ENCODE data around the gene DYTN.
"Not testable (repeated sequence)": the region's sequence is repeated elsewhere in the genome, so short reads cannot be mapped to it uniquely, and the experiment has no call there.

DYTN gene, protein sequence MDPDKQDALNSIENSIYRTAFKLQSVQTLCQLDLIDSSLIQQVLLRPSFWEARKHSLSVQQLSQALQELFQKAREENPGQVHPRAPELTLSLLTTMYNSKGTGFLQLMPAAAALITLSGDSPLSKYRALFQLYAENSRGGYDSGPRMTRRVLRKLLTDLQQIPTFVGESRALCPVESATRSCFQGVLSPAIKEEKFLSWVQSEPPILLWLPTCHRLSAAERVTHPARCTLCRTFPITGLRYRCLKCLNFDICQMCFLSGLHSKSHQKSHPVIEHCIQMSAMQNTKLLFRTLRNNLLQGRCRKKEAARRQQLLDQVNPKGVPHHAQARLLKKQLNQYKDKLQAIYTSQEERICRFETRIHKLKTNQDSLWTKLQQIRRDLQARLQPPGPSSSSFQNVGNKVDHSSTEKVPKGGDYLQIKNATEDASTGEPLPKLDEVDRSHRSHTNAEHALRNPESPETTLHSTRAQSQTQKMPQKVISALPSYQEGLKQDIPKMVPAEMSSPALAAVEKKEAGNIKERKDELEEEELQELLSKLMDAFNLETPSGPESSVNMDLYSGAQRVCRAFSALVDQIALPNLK

DNA sequence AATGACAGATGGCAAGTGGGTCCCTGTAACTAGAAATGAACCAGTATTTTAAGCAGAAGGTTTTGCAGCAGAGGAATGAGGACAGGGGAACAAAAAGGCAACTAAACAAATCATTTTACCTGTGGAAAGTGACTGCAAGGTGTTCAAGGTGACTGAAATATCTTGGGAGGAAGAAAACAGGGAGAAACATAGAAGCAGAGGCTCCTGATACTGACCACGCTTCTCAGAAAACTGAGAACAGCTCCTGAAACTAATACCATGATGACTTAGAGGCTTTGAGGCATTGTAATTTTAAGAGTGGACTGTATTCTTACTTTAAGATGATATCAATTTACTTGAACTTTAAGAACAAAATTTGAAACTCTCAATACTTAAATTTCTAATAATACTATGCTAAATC, at the start of gene DYTN:
Gene DYTN (minus strand): TSS at position 101 of the 400 bp plus-strand sequence. CDS start 117 bp downstream, outside the sequence.
- no peak for DNase-seq (ENCODE audit: low read depth)

GRCh38 chr2:206766057-206766930, 48.1 kb upstream of the DYTN start:
- DNase-seq (ENCODE audit: low read depth), result no peak

- DNase-seq (ENCODE audit: low read depth), result peak; percentile 97
These were observed 47.3 kb upstream of the DYTN start, which contains the start of the genes FASTKD2 and MDH1B for GRCh38 chr2:206765242-206766056. FASTKD2 (plus strand) TSS chr2:206765606; CDS start chr2:206766694, 1,088 bp downstream. MDH1B (minus strand) TSS chr2:206765328; CDS start chr2:206765271, 57 bp downstream.

GRCh38 chr2:206764673-206765241, 46.6 kb upstream of the DYTN start:
- DNase-seq (ENCODE audit: low read depth), result no peak

- no peak for DNase-seq (ENCODE audit: low read depth)
These were observed 38.6 kb upstream of the DYTN start for GRCh38 chr2:206756816-206757215.

DNA sequence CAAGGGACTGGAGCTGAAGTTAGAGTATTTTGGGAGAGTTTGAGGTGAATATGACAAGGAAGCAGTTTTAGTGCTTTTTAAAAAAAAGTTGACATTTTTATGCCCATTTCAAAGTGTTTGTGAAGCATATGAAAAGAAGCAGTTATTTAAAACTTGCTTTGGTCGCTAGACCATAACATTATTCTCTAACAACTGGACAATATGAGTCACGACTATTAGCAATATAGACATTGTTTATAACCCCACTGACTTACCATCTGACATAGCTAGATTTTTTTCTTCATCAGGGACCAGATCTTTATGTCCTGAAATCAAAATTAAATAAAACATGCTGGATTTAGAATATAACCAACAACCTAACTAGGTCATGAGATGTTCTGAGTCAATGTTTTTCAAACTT, 22.6 kb upstream of the DYTN start:
- DNase-seq (ENCODE audit: low read depth), result peak; percentile 12

DNA sequence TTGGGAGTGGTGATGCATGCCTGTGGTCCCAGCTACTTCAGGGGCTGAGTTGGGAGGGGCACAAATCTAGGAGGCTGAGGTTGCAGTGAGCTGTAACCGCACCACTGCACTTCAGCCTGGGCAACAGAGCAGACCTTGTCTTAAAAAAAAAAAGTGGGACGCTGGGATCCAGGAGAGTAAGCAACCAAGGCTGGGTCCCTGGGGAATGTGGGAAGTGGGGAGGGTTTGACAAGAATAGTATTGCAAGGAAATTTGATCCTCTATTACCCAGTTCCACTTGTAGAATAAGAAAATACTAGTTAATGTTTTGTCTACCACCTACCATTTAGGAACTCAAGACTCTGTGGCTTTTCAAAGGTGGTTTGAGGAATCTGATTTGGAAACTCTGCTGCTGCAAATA, 21.1 kb upstream of the DYTN start:
- no peak for DNase-seq (ENCODE audit: low read depth)

DNA sequence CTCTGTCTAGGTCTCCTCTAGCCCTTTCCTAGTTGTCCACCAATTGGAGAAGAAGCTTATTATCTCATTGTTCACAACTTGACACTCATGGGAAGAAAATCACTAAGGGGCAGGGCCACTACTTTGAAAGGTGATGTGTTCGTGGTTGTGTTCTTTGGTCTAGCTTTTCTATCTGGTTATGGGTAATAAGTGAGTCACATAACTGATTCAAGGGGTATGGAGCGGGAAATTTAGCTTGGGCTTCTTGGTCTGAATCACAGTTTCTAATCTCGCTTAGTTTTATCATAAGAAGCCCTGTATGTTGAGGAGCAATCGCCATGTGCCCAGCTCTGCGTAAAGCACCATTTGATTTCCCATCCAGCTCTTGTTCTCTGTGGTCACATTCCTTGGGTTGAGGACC, 18.7 kb upstream of the DYTN start:
- DNase-seq (ENCODE audit: low read depth), result peak; percentile 26

DNA sequence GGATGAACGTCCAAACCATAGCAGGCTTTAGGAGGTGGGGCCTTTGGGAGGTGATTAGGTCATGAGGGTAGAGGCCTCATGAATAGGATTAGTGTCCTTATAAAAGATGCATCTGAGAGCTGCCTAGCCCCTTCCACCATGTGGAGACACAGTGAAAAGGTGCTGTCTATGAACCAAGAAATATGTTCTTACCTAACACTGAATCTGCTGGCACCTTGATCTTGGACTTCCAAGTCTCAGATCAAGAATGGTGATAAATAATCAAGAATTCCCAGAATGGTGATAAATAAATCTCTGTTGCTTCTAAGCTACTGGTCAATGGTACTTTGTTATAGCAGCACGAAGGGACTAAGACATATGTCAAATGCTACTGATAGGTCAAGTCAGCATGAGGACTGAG, 15.1 kb upstream of the DYTN start:
- no peak for DNase-seq (ENCODE audit: low read depth)

DNA sequence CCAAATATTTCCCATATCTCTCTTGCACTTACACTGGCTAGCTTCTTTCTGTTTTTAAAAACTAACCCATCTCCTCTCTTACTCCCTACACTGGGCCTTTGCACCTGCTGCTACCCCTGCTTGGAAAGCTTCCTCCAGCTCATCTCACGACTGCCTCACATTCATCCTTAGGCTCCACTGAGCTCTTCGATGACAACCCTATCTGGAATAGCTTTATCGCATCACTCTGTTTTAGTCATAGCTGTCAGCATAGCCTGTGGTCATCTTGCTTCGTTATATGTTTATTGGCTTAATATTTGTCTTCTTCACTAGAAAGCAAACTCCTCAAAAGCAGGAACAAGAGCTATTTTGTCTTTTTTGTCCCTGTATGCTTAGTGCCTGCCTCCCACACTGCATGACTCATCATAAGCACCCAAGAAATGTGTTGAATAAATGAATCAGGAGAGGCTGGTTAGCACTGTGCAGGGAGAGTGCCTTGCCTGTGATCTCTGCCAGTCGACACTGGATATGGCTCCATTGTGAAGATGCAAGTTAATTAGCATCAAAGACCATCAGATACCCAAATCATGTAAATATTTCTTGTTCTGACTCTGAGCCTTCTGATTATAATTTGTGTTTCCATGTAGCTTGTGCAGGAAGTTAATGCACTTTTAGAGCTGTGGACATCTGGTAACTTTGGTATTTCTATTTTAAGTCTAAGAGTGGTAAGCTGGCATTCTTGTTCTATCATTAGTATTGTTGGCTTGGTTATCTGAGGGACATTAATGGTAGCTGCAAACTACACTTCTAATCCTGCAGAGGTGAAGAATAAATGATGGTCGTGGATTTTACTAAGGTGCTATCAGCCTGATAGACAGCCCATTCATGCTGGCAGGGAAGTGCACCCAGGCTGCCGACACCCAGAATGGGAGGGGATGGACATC, 10.3 kb upstream of the DYTN start:
- peak; percentile 36 for DNase-seq (ENCODE audit: low read depth)

DNA sequence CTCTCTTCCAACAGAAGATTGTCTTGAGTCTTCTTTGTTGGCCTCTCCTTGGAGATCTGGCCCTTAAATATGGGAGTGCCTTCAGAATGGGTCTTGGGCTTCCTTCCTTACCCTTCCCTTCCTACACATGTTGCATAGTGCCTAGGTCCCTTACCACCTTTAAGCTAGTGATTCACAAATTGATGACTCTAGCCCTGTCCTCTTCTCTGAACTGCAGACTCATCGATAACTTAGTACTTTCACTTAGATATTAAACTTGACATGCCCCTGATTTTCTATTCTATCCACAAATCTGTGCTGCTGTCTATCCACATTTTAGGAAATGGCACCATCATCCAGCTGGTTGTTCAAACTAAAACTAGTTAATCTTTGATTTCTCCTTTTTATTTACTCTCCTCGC, 9.1 kb upstream of the DYTN start:
- DNase-seq (ENCODE audit: low read depth), result no peak

GRCh38 chr2:206723288-206723687, 5.1 kb upstream of the DYTN start:
- DNase-seq (ENCODE audit: low read depth), result no peak

DNA sequence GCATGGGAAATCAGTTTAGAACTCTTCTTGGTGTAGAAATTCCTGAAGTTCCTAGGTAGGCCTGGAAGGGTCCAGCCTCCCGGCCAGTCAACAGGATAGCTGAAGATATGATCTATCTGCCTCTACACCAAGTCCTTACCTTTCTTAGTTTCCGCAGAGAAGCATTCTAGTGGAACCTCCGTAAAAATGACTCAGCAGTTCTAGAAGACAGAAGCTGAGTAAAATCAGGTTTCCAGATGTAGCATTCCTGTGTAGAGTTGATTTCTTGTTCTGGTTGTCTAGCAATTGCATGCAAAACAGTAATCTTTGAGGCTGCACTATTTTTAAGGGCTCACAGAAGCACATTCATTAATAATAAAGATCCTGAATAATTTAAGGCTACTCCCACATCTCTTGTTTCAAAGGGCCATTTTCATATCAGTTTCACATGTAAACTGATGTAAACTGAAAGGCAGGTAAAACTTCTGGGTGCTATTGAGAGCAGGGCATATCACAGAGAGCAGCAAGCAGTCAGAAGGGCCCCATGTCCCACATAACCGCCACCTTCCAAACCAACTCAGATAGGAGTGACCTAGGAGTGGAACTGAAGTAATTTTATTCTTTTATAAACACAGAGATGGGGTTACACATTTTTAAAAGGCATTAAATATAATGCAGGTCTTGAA, 3.2 kb upstream of the DYTN start:
- DNase-seq (ENCODE audit: low read depth), result no peak

GRCh38 chr2:206716623-206717022, 1.6 kb downstream of the DYTN start:
- DNase-seq (ENCODE audit: low read depth), result no peak

DNA sequence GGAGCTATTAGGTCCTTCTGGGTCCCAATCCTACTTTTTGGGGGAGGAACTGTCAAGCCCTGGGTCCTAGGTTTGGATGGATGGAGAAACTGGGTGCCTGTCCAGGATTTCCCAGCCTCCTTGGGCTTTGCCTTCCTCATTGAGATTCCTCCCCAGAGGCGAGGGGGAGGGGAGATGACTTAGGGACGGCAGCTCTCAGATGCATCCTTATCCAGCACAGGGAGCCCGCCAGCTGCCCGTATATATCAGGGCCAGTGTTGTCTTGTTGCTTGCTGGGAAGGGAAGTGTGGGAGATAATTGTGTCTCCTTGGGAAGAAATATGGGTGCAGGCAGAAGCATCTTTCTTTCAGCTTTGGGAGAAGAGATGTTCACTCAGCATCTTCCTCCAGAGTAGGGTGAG, 3.0 kb downstream of the DYTN start:
- DNase-seq (ENCODE audit: low read depth), result not testable (repeated sequence)

DNA sequence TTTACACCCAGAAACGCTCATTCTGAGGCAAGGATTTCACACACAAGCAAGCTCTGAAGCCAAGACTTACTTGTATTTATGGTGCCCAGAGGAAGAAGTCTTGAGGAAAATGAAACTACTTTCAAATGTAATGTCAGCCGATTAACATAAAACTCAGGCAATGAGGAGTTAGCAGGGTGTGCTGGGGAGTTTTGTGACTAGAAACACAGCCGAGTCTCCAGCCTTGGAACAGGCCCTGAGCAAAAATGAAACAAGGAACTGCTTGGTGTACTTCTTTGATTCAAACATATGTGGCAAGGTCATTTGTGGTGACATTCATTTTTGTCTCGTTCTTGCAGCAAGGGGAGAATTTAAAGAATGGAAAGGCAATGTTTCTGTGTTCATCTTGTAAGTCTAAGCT, 4.5 kb downstream of the DYTN start:
- DNase-seq (ENCODE audit: low read depth), result no peak

DNA sequence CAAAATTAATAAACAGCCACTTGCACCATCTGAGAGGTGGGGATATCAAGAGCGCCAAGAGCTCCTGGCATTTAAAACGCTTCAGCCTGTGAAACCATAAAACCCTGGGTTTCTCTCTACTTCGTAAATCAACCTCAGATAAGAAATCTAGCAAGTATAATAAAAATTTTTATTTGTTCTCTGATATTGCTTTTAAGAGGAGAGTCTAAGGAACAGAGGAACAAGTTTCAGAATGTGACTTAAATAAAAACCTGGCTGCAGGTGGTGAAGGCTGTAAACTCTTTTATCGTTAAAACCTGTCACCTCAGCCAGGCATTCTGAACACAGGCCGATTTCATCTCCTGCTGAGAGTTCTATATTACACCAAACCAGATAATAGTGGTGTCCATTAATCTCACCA, 9.9 kb downstream of the DYTN start:
- no peak for DNase-seq (ENCODE audit: low read depth)

DNA sequence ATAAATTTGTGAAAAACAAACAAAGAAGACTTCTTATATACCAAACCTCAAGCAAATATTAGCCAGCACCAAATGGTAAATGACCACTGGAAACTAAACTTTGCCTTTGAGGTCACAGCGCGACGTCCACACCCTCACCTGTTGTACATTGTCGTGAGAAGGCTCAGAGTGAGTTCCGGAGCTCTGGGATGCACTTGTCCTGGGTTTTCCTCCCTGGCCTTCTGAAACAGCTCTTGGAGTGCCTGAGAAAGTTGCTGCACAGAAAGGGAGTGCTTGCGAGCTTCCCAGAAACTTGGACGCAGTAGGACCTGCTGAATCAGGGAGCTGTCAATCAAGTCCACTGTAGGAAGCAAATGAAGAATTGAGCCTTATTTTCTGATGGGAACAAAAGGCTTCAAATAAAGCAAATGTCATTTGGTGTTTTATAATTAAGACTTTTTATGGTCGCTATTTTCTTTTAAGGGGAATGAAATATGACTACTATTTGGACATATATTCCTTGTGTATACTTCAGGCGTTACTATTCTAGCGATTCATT, 11.0 kb downstream of the DYTN start:
- no peak for DNase-seq (ENCODE audit: low read depth)

GRCh38 chr2:206701952-206702605, 16.1 kb downstream of the DYTN start:
- DNase-seq (ENCODE audit: low read depth), result no peak

All from ELR (cell line).